Embryonic facial prominence (tissue), 1 donor: ENCODE data around the gene SLC49A4.

Experiments
- DNase-seq: peaks from one replicate; pipeline ENCODE4 v3.0.0-alpha.2; 2016; ENCODE audit errors: extremely low spot score

Gene SLC49A4

GRCh38 chr3:122859021-122859805 lies 64.3 kb downstream of the SLC49A4 start:
- no peak for DNase-seq

GRCh38 chr3:122862381-122862780 lies 67.5 kb downstream of the SLC49A4 start:
- no peak for DNase-seq

GRCh38 chr3:122864498-122864897 lies 69.6 kb downstream of the SLC49A4 start:
- DNase-seq, result no peak

- no peak for DNase-seq
Observed at GRCh38 chr3:122868322-122868721, 73.5 kb downstream of the SLC49A4 start.

DNA sequence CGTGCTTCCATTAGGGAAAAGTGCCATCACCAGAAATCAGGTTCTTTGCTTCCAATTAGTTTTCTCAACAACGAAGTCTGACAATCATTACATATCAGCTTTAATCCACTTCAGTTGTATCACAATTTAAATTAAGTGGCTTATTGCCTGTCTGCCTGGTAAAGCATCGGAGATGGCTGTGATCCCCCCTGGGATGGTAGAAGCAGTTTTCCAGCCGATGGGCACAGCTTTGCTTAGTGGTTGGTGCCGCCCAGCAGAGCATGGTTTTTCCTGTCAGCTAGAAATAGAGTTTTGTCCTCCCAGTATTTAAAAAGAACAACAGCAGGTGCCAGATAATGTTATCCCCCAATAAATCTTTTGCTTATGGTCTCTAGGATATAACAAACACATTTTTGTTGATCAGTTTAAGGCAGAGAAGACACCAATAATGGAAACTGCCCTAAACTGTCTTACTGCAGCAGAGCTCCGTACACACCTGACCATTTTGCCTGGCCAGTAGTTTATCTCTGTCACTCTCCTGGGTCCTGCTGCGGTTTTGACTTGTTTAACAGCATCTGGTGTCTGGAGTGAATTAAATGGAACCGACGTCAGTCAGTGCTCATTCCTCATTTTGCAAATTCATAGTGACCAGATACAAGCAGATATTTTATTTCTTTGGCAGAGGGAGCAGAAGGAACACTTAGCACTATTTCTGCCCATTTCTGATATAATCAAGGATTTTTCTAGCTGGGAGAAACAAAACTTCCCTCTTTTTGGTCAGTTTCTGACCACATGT lies 79.1 kb downstream of the SLC49A4 start:
- no peak for DNase-seq

GRCh38 chr3:122875547-122876127 lies 80.8 kb downstream of the SLC49A4 start:
- DNase-seq, result no peak

DNA sequence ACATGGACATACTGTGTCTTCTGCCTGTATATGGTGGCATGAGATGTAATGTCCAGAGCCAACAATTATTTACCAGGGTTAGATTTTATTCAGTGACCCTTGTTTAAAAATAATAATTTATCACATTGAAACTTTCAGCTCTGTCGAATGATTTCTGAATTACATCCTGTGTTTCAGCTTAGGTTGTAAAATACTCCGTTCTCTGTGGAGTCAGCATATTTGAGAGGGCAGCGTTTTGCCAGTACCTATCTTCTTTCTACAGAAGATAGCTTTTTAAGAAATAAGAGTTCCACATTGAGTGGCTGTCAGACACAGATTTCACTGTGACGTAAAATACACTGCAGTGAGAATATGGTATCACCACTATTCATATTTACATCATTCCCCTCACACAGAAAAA lies 85.3 kb downstream of the SLC49A4 start:
- DNase-seq, result no peak

DNA sequence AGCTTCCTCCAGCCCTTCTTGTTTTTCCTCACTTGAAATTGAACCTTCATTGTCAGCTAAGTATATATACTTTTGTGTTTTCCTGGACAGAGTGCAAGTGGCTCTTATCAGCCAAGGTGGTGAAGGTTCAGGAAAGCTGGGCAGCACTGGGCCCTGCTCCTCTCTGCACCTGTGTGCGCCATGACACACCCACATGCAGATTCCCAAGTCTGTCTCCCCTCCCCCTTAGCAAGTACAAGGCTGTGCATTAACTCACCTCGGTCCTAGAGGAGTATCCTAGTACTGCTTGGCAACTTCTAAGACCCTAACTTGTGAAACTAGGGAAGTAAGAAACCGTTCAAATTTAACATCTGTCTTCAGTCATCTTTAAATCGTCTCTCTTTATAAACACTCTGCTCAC lies 85.8 kb downstream of the SLC49A4 start:
- DNase-seq, result no peak

GRCh38 chr3:122882361-122882947 lies 87.6 kb downstream of the SLC49A4 start:
- DNase-seq, result no peak

DNA sequence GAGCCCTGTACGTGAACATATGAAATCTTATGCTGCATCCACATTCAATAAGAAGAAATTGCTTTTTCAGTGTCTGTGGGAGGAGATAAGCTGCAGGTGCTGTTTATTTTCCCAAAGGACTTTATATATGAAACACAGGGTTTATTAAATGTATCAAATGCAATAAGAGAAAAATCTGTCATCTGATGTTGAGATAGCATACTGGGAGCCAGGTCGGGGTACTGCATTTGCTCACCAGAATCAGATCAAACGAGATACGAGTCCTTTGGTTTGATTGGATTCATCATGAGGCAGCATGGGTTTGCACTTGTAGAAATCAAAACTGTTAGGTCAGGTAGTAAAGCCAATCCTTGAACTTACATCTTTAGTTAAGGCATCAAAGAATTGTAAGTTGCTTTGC lies 91.4 kb downstream of the SLC49A4 start:
- DNase-seq, result no peak

DNA sequence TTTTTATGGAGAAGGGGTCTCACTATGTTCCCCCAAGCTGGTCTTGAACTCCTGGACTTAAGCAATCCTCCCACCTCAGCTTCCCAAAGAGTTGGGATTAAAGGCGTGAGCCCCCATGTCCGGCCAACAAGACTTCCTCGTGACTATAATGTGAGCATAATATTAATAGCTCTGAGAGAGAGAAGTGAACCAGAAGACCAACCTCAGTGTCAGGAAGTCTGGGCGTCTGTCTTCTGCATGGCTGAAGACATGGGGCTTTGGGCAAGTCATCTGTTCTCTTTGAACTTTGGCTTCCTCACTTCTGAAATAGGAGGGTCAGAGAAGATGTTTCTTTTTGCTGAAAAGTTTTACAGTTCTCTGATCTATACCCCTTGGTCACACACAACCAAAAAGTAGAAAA lies 92.1 kb downstream of the SLC49A4 start:
- DNase-seq, result no peak

DNA sequence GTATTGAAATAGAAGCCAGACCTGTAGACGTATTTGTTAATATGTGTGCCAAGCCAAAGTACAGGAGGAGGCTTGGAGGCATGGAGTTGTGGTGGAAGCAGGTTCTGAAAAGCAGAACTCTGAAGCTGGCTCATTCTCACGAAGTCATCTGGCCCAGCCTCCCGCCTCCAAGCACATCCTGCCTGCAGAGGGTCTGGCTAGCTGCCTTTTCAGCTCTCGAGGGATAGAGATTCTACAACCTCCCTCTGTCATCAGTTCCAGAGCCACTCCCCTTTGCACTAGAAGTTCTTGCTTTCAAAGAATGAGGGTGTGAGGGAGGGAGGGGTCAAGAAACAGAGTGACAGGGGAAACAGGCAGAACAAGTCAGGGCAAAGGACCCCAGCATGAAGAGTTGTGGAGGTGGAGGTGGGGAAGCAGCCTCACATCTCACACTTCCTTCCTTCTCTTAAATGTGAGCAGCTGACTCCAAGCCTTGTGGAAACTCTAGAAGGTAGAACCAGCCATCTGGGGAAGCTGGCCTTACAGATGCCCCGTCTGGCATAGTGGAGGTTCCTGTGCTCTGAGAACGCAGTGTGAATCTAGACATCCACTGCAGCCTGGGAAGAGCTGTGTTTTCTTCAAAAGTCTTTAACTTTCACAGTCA lies 95.3 kb downstream of the SLC49A4 start:
- DNase-seq, result peak; percentile 48

DNA sequence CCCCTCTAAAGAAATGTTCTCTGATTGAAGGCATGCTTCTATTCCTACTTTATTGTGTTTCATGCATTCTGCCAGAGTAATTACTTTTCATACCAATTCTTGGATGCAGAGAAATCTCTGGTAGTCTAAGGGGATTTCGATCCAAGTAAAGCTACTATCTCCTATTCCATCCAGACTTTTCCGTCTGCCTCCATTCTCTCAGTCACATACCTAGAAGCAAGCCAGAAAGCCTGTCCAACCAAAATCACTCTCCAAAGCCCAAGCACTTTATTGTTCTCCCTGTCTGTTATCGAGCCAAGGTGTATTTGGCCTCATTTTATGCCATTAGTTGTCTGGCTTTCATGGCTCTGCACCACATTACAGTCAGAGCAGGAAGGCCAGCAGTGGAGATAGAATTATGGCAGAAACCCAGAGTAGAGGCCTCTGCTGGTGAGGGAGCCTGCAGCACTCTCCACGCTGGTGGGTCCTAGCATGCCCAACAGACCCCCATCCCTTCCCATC lies 95.9 kb downstream of the SLC49A4 start:
- DNase-seq, result no peak

DNA sequence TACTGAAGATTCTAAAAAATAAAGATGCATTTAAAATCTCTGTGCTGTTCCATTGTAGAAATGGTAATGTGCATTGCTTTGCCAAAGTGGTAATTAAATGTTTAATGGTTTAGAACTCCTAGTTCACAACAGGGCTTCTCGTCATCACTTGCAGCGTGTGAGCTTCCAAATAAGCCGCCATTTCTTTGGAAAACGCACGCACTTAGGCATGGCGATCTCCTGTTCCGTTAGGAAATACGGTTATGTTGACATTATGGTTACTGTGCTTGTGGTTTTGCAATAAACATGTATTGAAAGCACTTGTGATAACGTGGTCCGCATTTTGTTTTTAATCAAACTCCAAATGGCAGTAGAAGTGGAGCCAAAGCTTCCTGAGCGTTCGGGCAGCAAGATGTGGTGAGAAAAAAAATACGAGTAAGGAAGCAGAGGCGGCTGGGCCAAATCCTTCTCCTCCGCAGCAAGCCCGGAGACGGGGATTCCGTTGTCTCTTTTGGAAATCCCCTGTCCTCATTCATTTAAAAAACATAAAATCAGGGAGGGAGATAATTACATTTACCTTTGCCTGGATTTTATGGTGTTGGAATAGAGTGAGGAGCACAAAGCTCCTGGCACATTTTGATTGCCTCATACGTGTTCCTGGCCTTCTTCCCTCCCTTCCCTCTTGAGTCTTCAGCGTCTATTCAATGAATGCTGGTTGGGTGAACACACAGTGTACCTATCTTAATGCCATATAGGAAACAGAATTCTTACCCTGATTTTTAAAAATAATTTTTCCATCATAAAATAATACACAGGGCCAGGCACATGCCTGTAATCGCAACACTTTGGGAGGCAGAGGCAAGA lies 97.5 kb downstream of the SLC49A4 start:
- no peak for DNase-seq

GRCh38 chr3:122893282-122893681 lies 98.4 kb downstream of the SLC49A4 start:
- DNase-seq, result no peak

DNA sequence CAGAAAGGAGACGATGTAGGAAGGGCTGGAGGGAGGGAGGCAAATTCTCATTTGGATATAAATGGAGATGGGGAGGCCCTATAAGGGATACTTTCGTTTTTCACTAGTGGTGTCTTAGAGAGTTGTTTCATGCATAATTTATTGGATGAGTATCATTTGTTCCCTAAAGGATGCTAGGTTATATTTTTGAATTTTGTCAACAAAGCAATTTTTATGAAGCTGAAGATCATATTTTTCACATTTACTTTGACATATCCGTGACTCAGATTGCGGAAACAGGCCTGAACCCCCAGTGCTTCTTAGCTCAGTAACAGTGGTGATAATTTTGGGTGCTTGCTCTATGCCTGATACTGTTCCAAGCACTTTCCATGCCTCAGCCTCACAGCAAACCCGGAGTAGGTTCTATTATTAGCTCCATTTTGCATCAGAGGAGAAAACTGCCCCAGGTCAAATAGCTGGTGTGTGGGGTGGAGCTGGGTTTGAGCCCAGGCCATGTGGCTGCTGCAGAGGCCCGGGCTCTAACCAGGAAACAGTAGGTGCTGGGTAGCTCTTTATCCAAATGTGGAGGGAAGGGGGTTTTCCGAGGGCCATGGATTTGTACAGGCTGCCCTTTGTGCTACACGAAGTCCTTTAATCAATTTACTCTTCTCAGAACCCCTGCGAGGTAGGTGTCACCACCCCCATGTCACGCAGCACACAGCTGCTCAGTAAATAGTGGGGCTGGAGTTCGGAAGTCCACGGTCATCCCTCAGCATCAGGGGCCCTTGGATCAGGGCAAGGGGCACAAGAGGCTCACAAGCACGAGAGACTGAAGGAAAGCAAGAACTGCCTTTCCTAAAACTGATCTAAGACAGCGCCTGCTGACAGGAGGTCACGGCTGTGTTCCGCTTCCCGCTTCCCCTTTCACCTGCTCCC lies 99.1 kb downstream of the SLC49A4 start:
- DNase-seq, result no peak

- no peak for DNase-seq
Observed at GRCh38 chr3:122898298-122898697, 103.4 kb downstream of the SLC49A4 start.

DNA sequence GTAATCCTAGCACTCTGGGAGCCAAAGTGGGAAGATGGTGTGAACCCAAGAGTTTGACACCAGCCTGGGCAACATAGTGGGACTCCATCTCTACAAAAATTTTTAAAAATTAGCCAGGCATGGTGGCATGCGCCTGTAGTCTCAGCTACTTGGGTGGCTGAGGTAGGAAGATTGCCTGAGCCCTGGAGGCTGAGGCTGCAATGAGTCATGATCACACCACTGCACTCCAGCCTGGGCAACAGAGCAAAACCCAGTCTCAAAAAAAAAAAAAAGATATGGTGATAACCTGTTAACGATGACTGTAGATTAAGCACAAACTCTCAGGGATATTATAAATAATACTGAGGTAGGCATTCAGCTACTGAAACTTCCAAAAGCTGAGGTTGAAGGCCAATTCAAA lies 107.5 kb downstream of the SLC49A4 start:
- DNase-seq, result no peak

GRCh38 chr3:122903171-122903570 lies 108.3 kb downstream of the SLC49A4 start:
- no peak for DNase-seq

DNA sequence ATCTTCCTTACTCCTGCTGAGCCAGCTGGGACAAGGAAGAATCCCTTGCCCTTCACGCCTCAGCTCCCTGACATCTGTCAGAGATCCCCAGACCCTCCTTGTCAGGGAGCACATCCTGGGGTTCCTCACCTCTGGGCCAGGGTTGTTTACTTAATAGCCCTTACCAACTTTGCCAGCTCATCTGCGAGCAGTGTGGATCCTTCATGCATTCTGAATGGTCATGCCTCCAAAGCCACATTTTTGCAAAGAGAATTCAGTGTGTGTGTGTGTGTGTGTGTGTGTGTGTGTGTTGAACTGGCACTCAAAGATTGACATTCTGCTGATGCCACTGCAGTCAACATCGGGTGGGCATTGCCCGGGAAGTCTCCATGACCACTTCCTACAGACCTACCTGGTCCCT lies 112.6 kb downstream of the SLC49A4 start:
- DNase-seq, result no peak
